Measurements from ENCODE around the gene FSTL3.

Gene FSTL3

GRCh38 chr19:711254-711653 is 35.1 kb downstream of the FSTL3 start:
- Mint-ChIP-seq H3K27me3 (ENCODE audit: low read depth) (peaks cover 3% of the 10 kb centered on the region), H3K36me3 (ENCODE audit: low read depth) (peaks cover 13% of the 10 kb centered on the region)

DNA sequence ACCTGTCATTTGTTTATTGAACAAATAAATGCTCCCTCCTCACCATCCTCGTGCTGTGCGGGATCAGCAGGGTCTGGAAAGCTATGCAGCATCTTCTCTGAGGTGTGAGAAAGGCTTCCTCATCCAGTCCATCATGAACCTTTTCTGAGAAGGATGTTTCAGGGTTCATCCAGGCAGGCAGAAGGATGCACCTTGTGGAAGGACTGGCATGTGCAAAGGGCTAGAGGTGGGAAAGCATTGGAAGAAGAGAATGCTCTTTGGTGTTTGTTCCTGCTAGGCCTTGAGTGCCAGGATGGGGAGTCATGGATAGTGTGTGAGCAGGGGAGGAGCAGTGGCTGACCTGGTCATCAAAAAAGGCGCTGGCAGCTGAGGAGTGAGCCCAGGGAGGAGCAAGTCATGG is 39.2 kb downstream of the FSTL3 start:
- Mint-ChIP-seq H3K27ac (peak overlapping the region; percentile 14 to 80 (median 34)), H3K4me3 (no peak overlapping the region)

More at GRCh38 chr19:711254-711653, 35.1 kb downstream of the FSTL3 start:
- TF ChIP-seq CTCF (IDR thresholded peaks at IDR 0.05; ENCODE audit: unreplicated experiment in 3 of 3): no peak
- peak overlapping the region; percentile 70 to 89 (median 86) for H3K4me3 Mint-ChIP-seq
- peak overlapping the region; percentile 55 to 92 (median 79) for H3K27ac Mint-ChIP-seq
- peaks cover 11% of the 10 kb centered on the region for H3K4me1 Mint-ChIP-seq
- no peaks in the 10 kb centered on the region for H3K9me3 Mint-ChIP-seq

GRCh38 chr19:718251-718951 is 42.2 kb downstream of the FSTL3 start:
- Mint-ChIP-seq H3K4me1 (peaks cover 15% of the 10 kb centered on the region), H3K9me3 (no peaks in the 10 kb centered on the region), H3K4me3 (peak overlapping the region in 2 of 3 experiments; percentile 59 to 66), H3K27ac (peak overlapping the region; percentile 69 to 96 (median 83)), H3K27me3 (ENCODE audit: low read depth) (no peaks in the 10 kb centered on the region), H3K36me3 (ENCODE audit: low read depth) (peaks cover 13% of the 10 kb centered on the region)
- TF ChIP-seq CTCF (IDR thresholded peaks at IDR 0.05; ENCODE audit: unreplicated experiment in 3 of 3): no peak

More for the DNA sequence above, 39.2 kb downstream of the FSTL3 start:
- no peak for TF ChIP-seq CTCF (IDR thresholded peaks at IDR 0.05; ENCODE audit: unreplicated experiment in 3 of 3)
- no peaks in the 10 kb centered on the region for H3K27me3 Mint-ChIP-seq (ENCODE audit: low read depth)
- no peaks in the 10 kb centered on the region for H3K9me3 Mint-ChIP-seq
- peaks cover 16% of the 10 kb centered on the region for H3K36me3 Mint-ChIP-seq (ENCODE audit: low read depth)
- H3K4me1 Mint-ChIP-seq: peaks cover 26% of the 10 kb centered on the region

DNA sequence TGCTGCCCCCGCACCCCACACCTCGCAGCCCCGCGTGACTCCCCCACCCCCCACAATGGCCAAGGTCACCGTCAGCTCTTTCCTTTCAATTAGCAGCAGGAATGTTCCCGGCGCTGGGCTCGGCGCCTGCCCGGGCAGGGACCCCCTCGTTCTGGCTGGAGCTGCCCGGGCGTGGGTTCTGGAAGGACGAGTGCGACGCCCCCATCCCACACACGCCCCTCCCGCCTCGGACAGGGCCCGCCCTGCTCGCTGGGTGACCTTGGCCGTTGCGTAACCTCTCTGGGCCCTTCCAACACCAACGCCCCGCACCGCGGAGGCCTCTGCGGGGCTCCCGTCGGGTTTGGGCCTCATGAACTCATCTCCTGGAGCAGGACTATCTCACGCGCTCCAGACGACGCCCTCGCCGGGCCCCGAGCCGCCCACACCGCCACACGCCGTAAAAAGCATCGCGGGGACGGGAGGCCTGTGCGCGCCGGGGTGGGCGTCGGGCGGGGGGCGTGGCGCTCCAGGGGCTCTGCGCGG is 42.9 kb downstream of the FSTL3 start:
- Mint-ChIP-seq H3K36me3 (ENCODE audit: low read depth) (peaks cover 13% of the 10 kb centered on the region), H3K9me3 (no peaks in the 10 kb centered on the region), H3K4me3 (no peak overlapping the region), H3K4me1 (peaks cover 15% of the 10 kb centered on the region), H3K27me3 (ENCODE audit: low read depth) (no peaks in the 10 kb centered on the region), H3K27ac (peak overlapping the region in 2 of 3 experiments; percentile 83 to 96)
- no peak for TF ChIP-seq CTCF (IDR thresholded peaks at IDR 0.05; ENCODE audit: unreplicated experiment in 3 of 3)

DNA sequence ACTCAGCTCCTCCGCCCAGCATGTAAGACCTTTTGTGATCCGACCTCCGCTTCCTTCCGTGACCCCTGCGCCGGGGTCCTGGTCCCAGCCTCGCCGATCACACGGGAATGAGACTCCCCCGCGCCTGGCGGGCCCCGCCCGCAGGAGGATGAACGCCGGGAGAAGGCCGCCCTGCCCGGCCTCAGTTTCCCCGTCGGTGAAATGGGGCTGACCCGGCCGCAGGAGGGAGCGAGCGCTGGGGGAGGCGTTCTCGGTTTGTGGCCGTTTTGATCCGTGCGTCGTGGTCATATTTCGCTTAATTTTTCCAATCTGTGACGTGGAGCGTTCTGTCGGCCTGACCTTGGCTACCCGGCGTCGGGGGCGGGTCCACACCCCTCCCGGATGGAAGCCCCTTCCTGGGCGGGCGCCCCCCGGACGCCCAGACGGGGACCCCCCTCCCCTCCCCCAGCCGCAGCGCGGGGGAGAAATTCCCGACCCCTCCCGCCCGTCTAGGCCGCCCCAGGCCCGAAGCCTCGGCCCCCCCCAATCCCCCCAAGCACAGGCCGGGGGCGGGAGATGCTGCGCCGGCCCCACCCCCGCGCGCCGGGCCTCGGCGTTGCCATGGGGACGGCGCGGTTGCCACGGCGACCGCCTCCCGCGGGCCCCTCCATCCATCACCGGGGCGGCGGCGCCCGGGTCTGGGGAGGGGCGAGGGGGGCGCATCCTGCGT is 43.6 kb downstream of the FSTL3 start:
- TF ChIP-seq CTCF (IDR thresholded peaks at IDR 0.05; ENCODE audit: unreplicated experiment in 3 of 3): no peak
- no peaks in the 10 kb centered on the region for H3K9me3 Mint-ChIP-seq
- H3K27me3 Mint-ChIP-seq (ENCODE audit: low read depth): no peaks in the 10 kb centered on the region
- peaks cover 15% of the 10 kb centered on the region for H3K4me1 Mint-ChIP-seq
- no peak overlapping the region for H3K4me3 Mint-ChIP-seq
- peaks cover 13% of the 10 kb centered on the region for H3K36me3 Mint-ChIP-seq (ENCODE audit: low read depth)
- no peak overlapping the region for H3K27ac Mint-ChIP-seq
